ENCODE measurements around the gene ASB10. TPM values are rescaled to one million over a fixed set of nuclear protein-coding genes. Genes with fewer than 3 reads are reported as not detected.

The ASB10 gene
- total RNA-seq, 2 donors from 2014 or later, result not detected

- Mint-ChIP-seq H3K27me3 (no peaks in the 10 kb centered on the region), H3K27ac (no peak overlapping the region)
These were observed 52.9 kb downstream of the ASB10 start for GRCh38 chr7:151133986-151134742.

GRCh38 chr7:151133266-151133985 lies 53.6 kb downstream of the ASB10 start:
- Mint-ChIP-seq H3K27ac (no peak overlapping the region), H3K27me3 (no peaks in the 10 kb centered on the region), H3K9me3 (no peaks in the 10 kb centered on the region), H3K36me3 (ENCODE audit: low read depth) (peaks cover 20% of the 10 kb centered on the region), H3K4me1 (no peaks in the 10 kb centered on the region), H3K4me3 (no peak overlapping the region)
- no peak for ATAC-seq (replicated peaks)

More at GRCh38 chr7:151133986-151134742, 52.9 kb downstream of the ASB10 start:
- no peak overlapping the region for H3K4me3 Mint-ChIP-seq
- no peak for ATAC-seq (replicated peaks)
- H3K36me3 Mint-ChIP-seq (ENCODE audit: low read depth), result peaks cover 20% of the 10 kb centered on the region
- no peaks in the 10 kb centered on the region for H3K9me3 Mint-ChIP-seq
- no peaks in the 10 kb centered on the region for H3K4me1 Mint-ChIP-seq

GRCh38 chr7:151132461-151133205 lies 54.4 kb downstream of the ASB10 start:
- Mint-ChIP-seq H3K4me3 (no peak overlapping the region), H3K27me3 (no peaks in the 10 kb centered on the region), H3K36me3 (ENCODE audit: low read depth) (peaks cover 20% of the 10 kb centered on the region), H3K27ac (no peak overlapping the region), H3K4me1 (no peaks in the 10 kb centered on the region), H3K9me3 (no peaks in the 10 kb centered on the region)
- ATAC-seq (replicated peaks), result no peak

- ATAC-seq (replicated peaks), result no peak
- no peak overlapping the region for H3K27ac Mint-ChIP-seq
- no peak overlapping the region for H3K4me3 Mint-ChIP-seq
- H3K4me1 Mint-ChIP-seq, result no peaks in the 10 kb centered on the region
- H3K9me3 Mint-ChIP-seq, result no peaks in the 10 kb centered on the region
- H3K27me3 Mint-ChIP-seq, result no peaks in the 10 kb centered on the region
- H3K36me3 Mint-ChIP-seq (ENCODE audit: low read depth), result peaks cover 20% of the 10 kb centered on the region
These were observed 55.3 kb downstream of the ASB10 start for GRCh38 chr7:151131592-151132293.

GRCh38 chr7:151131224-151131591 lies 55.8 kb downstream of the ASB10 start:
- no peaks in the 10 kb centered on the region for H3K27me3 Mint-ChIP-seq
- no peak overlapping the region for H3K4me3 Mint-ChIP-seq
- no peaks in the 10 kb centered on the region for H3K4me1 Mint-ChIP-seq
- peaks cover 20% of the 10 kb centered on the region for H3K36me3 Mint-ChIP-seq (ENCODE audit: low read depth)
- H3K9me3 Mint-ChIP-seq, result no peaks in the 10 kb centered on the region
- ATAC-seq (replicated peaks), result no peak
- no peak overlapping the region for H3K27ac Mint-ChIP-seq

- no peak for ATAC-seq (replicated peaks)
- Mint-ChIP-seq H3K9me3 (no peaks in the 10 kb centered on the region), H3K36me3 (ENCODE audit: low read depth) (peaks cover 20% of the 10 kb centered on the region), H3K4me1 (no peaks in the 10 kb centered on the region), H3K27me3 (no peaks in the 10 kb centered on the region), H3K27ac (no peak overlapping the region), H3K4me3 (no peak overlapping the region)
These were observed 56.3 kb downstream of the ASB10 start for GRCh38 chr7:151130741-151131157.

- no peaks in the 10 kb centered on the region for H3K27me3 Mint-ChIP-seq
- no peak for ATAC-seq (replicated peaks)
- H3K27ac Mint-ChIP-seq, result no peak overlapping the region
- peaks cover 20% of the 10 kb centered on the region for H3K36me3 Mint-ChIP-seq (ENCODE audit: low read depth)
- no peaks in the 10 kb centered on the region for H3K4me1 Mint-ChIP-seq
- no peaks in the 10 kb centered on the region for H3K9me3 Mint-ChIP-seq
- H3K4me3 Mint-ChIP-seq, result no peak overlapping the region
These were observed 57.0 kb downstream of the ASB10 start for GRCh38 chr7:151129960-151130591.

GRCh38 chr7:151129117-151129959 lies 57.7 kb downstream of the ASB10 start:
- Mint-ChIP-seq H3K36me3 (ENCODE audit: low read depth) (peaks cover 22% of the 10 kb centered on the region), H3K27ac (no peak overlapping the region), H3K4me3 (no peak overlapping the region), H3K27me3 (no peaks in the 10 kb centered on the region), H3K9me3 (no peaks in the 10 kb centered on the region), H3K4me1 (no peaks in the 10 kb centered on the region)
- ATAC-seq (replicated peaks), result no peak

GRCh38 chr7:151128716-151129115 lies 58.3 kb downstream of the ASB10 start:
- no peak for ATAC-seq (replicated peaks)
- Mint-ChIP-seq H3K9me3 (no peaks in the 10 kb centered on the region), H3K27me3 (no peaks in the 10 kb centered on the region), H3K27ac (no peak overlapping the region), H3K4me1 (peaks cover 5% of the 10 kb centered on the region), H3K36me3 (ENCODE audit: low read depth) (peaks cover 28% of the 10 kb centered on the region), H3K4me3 (no peak overlapping the region)

GRCh38 chr7:151128144-151128543 lies 58.9 kb downstream of the ASB10 start:
- Mint-ChIP-seq H3K4me1 (peaks cover 7% of the 10 kb centered on the region), H3K27me3 (no peaks in the 10 kb centered on the region), H3K27ac (no peak overlapping the region), H3K9me3 (no peaks in the 10 kb centered on the region), H3K4me3 (no peak overlapping the region), H3K36me3 (ENCODE audit: low read depth) (peaks cover 34% of the 10 kb centered on the region)
- ATAC-seq (replicated peaks), result no peak

GRCh38 chr7:151126491-151127137 lies 60.4 kb downstream of the ASB10 start:
- Mint-ChIP-seq H3K27ac (no peak overlapping the region), H3K27me3 (no peaks in the 10 kb centered on the region), H3K4me1 (peaks cover 7% of the 10 kb centered on the region), H3K4me3 (no peak overlapping the region), H3K36me3 (ENCODE audit: low read depth) (peaks cover 31% of the 10 kb centered on the region), H3K9me3 (no peaks in the 10 kb centered on the region)
- ATAC-seq (replicated peaks), result no peak

- Mint-ChIP-seq H3K36me3 (ENCODE audit: low read depth) (peaks cover 33% of the 10 kb centered on the region), H3K4me3 (no peak overlapping the region), H3K27ac (no peak overlapping the region), H3K4me1 (peaks cover 7% of the 10 kb centered on the region), H3K9me3 (no peaks in the 10 kb centered on the region), H3K27me3 (no peaks in the 10 kb centered on the region)
- ATAC-seq (replicated peaks), result no peak
These were observed 61.1 kb downstream of the ASB10 start for GRCh38 chr7:151125846-151126481.
